HCT116 (cell line): ENCODE results near the gene RLN3.

ENCODE experiments used
- CTCF ChIP-seq, 3 experiments: fragments of 200-600 bp in 1 of 3; sonication (generic) in 1 of 3; IDR thresholded peaks in 2 of 3; conservative IDR thresholded peaks in 1 of 3; 2 replicates each; pipeline ENCODE4 v1.5.1; 2012 to 2017; ENCODE audit warnings: low read depth in 2 of 3, low read length in 2 of 3, antibody characterized with exemption in 1 of 3, borderline replicate concordance in 1 of 3, control low read depth in 1 of 3, mild to moderate bottlenecking in 1 of 3, mixed read lengths in 1 of 3, mixed run types in 1 of 3, moderate library complexity in 1 of 3; ENCODE audit not compliant: insufficient read depth in 1 of 3
- EZH2 ChIP-seq: fragments of 200-600 bp; sonication (generic); IDR thresholded peaks from 2 replicates; pipeline ENCODE4 v1.6.1; 2017; ENCODE audit warnings: antibody characterized with exemption, mixed run types
- EZH2phosphoT487 ChIP-seq: fragments of 200-600 bp; IDR thresholded peaks from 2 replicates; pipeline ENCODE4 v1.6.1; 2018; ENCODE audit warnings: antibody characterized with exemption, borderline replicate concordance
- MAX ChIP-seq: IDR thresholded peaks from 2 replicates; pipeline ENCODE4 v1.6.1; 2012
- POLR2A ChIP-seq: IDR thresholded peaks from 2 replicates; pipeline ENCODE4 v1.7.0; 2011; ENCODE audit warnings: borderline replicate concordance; ENCODE audit not compliant: insufficient read depth, insufficient read length; ENCODE audit errors: extremely low read depth
- POLR2AphosphoS5 ChIP-seq: IDR thresholded peaks from 2 replicates; pipeline ENCODE4 v1.6.1; 2011; ENCODE audit warnings: mild to moderate bottlenecking, low read depth, low read length, moderate library complexity
- RAD21 ChIP-seq: IDR thresholded peaks from 2 replicates; pipeline ENCODE4 v1.6.1; 2012; ENCODE audit warnings: low read depth, mild to moderate bottlenecking
- SIN3A ChIP-seq: IDR thresholded peaks from 2 replicates; pipeline ENCODE4 v1.6.1; 2012; ENCODE audit warnings: low read depth
- SP1 ChIP-seq: IDR thresholded peaks from 2 replicates; pipeline ENCODE4 v1.6.1; 2012; ENCODE audit warnings: low read depth
- YY1 ChIP-seq: IDR thresholded peaks from 2 replicates; pipeline ENCODE4 v1.6.1; 2011; ENCODE audit warnings: low read length, low read depth, moderate library complexity, mild to moderate bottlenecking; ENCODE audit not compliant: insufficient replicate concordance; ENCODE audit errors: extremely low read depth
- TF ChIP-seq, protein P1 (sequence below): IDR thresholded peaks from 2 replicates; pipeline ENCODE4 v1.6.1; 2012; ENCODE audit warnings: low read depth
- TF ChIP-seq, protein P2 (sequence below): IDR thresholded peaks from 2 replicates; pipeline ENCODE4 v1.6.1; 2012

GRCh38 chr19:14030997-14031718 is 3.2 kb downstream of the RLN3 start:
- TF ChIP-seq POLR2A (no peak), CTCF (IDR thresholded peaks at IDR 0.05 in 2 of 3, conservative IDR thresholded peaks at IDR 0.05 in 1 of 3; ENCODE audit: borderline replicate concordance in 1 of 3, insufficient read depth in 1 of 3, low read depth in 2 of 3, low read length in 2 of 3) (no peak), YY1 (no peak), MAX (no peak), SP1 (no peak), EZH2phosphoT487 (no peak), SIN3A (no peak), EZH2 (no peak), RAD21 (no peak), POLR2AphosphoS5 (no peak)
- TF ChIP-seq, protein P1, sequence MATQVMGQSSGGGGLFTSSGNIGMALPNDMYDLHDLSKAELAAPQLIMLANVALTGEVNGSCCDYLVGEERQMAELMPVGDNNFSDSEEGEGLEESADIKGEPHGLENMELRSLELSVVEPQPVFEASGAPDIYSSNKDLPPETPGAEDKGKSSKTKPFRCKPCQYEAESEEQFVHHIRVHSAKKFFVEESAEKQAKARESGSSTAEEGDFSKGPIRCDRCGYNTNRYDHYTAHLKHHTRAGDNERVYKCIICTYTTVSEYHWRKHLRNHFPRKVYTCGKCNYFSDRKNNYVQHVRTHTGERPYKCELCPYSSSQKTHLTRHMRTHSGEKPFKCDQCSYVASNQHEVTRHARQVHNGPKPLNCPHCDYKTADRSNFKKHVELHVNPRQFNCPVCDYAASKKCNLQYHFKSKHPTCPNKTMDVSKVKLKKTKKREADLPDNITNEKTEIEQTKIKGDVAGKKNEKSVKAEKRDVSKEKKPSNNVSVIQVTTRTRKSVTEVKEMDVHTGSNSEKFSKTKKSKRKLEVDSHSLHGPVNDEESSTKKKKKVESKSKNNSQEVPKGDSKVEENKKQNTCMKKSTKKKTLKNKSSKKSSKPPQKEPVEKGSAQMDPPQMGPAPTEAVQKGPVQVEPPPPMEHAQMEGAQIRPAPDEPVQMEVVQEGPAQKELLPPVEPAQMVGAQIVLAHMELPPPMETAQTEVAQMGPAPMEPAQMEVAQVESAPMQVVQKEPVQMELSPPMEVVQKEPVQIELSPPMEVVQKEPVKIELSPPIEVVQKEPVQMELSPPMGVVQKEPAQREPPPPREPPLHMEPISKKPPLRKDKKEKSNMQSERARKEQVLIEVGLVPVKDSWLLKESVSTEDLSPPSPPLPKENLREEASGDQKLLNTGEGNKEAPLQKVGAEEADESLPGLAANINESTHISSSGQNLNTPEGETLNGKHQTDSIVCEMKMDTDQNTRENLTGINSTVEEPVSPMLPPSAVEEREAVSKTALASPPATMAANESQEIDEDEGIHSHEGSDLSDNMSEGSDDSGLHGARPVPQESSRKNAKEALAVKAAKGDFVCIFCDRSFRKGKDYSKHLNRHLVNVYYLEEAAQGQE: no peak
- TF ChIP-seq, protein P2, sequence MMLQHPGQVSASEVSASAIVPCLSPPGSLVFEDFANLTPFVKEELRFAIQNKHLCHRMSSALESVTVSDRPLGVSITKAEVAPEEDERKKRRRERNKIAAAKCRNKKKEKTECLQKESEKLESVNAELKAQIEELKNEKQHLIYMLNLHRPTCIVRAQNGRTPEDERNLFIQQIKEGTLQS: no peak
